CD8-positive, alpha-beta memory T cell (primary cell): ENCODE data around the gene ZXDC. TPM values are rescaled to one million over a fixed set of nuclear protein-coding genes. Genes with fewer than 3 reads are reported as not detected.
A peak's percentile ranks its signal among the peaks of the same experiment; 100 is the strongest.

ENCODE experiments used
- CTCF ChIA-PET: fragments of 350-600 bp; sonication (Branson Sonifier 250); formaldehyde crosslinking; loops from one replicate; lab custom pipeline; 2021; ENCODE audit warnings: antibody characterized with exemption; lab: Charles Lee
- POLR2A ChIA-PET: fragments of 350-600 bp; sonication (Branson Sonifier 250); formaldehyde crosslinking; loops from one replicate; lab custom pipeline; 2021; ENCODE audit warnings: antibody characterized with exemption; lab: Charles Lee
- DNase-seq, 5 donors: peaks; one replicate each; pipeline versions ENCODE4 v3.0.0 to v3.0.0-alpha.2; 2020 to 2022; ENCODE audit warnings: mixed read lengths in 1 of 5
- H3K27ac ChIP-seq: one replicate; pipeline ENCODE4 v1.7.0; 2013; ENCODE audit warnings: low read depth, mild to moderate bottlenecking, low read length, moderate library complexity
- H3K27me3 ChIP-seq: 2 replicates; pipeline ENCODE4 v1.7.0; 2013; ENCODE audit warnings: low read length, mild to moderate bottlenecking; ENCODE audit not compliant: insufficient read depth, poor library complexity, severe bottlenecking
- H3K36me3 ChIP-seq: 2 replicates; pipeline ENCODE4 v1.7.0; 2013; ENCODE audit warnings: mild to moderate bottlenecking, low read length, moderate library complexity; ENCODE audit not compliant: insufficient read depth
- H3K4me1 ChIP-seq: 2 replicates; pipeline ENCODE4 v1.7.0; 2013; ENCODE audit warnings: mild to moderate bottlenecking, low read length, moderate library complexity; ENCODE audit not compliant: insufficient read depth
- H3K4me3 ChIP-seq: 2 replicates; pipeline ENCODE4 v1.7.0; 2013; ENCODE audit warnings: mild to moderate bottlenecking, low read length
- H3K9me3 ChIP-seq: 2 replicates; pipeline ENCODE4 v1.7.0; 2013; ENCODE audit warnings: mild to moderate bottlenecking, low read length
- H3K27ac Mint-ChIP-seq, 8 donors: one replicate each; pipeline ENCODE4 v1.8.0; 2020 to 2021; ENCODE audit warnings: mixed read lengths in 8 of 8, mild to moderate bottlenecking in 6 of 8, inconsistent platforms in 3 of 8, moderate library complexity in 3 of 8
- H3K27me3 Mint-ChIP-seq, 2 donors: one replicate each; pipeline ENCODE4 v1.8.0; 2020 to 2021; ENCODE audit warnings: mixed read lengths in 2 of 2, mild to moderate bottlenecking in 1 of 2, moderate library complexity in 1 of 2
- H3K36me3 Mint-ChIP-seq, 3 donors: one replicate each; pipeline ENCODE4 v1.8.0; 2020 to 2021; ENCODE audit warnings: mixed read lengths in 3 of 3, inconsistent platforms in 1 of 3, mild to moderate bottlenecking in 1 of 3
- H3K4me1 Mint-ChIP-seq, 3 donors: one replicate each; pipeline ENCODE4 v1.8.0; 2020 to 2021; ENCODE audit warnings: mixed read lengths in 3 of 3, inconsistent platforms in 1 of 3, mild to moderate bottlenecking in 1 of 3
- H3K4me3 Mint-ChIP-seq, 7 donors: one replicate each; pipeline ENCODE4 v1.8.0; 2020 to 2021; ENCODE audit warnings: mixed read lengths in 7 of 7, mild to moderate bottlenecking in 6 of 7, moderate library complexity in 4 of 7, inconsistent platforms in 2 of 7
- H3K9me3 Mint-ChIP-seq, 5 donors: one replicate each; pipeline ENCODE4 v1.8.0; 2020 to 2022; ENCODE audit warnings: mixed read lengths in 5 of 5, mild to moderate bottlenecking in 3 of 5, moderate library complexity in 2 of 5, inconsistent platforms in 1 of 5
- polyA plus RNA-seq: library from polyadenylated mRNA; unstranded; fragments of 300-500 nt; fragmentation: Illumina TruSeq; gene quantifications from one replicate; pipeline ENCODE4 v1.2.3, GENCODE V29; 2021
- total RNA-seq, 2 experiments: library from RNA; stranded (reverse); gene quantifications; one replicate each; pipeline ENCODE4 v1.2.3, GENCODE V29; 2021

Gene ZXDC
- total and polyA plus RNA-seq, 3 experiments from 2014 or later = 24.2 to 25.0 (median 24.6) TPM

DNA sequence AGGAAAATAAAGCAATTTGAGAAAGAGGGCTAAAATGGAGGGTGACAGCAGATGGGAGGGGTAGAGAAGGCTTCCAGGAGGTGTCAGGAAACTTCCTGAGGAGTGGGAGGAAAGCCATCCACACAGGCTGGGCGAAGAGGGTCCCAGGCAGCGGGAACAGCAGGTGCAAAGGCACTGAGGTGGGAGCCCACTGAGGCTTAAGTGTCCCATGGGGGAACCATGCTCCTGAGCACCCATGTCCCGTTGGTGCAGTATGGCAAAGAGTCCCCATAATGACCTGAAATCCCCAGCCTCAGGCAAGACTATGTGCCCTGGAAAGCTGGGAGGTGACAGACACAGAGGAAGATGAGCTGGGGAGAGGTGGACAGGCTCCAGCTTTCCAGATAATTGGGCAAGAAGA, 50.9 kb downstream of the ZXDC start:
- CTCF ChIA-PET = no interaction called here
- Mint-ChIP-seq H3K4me1 (no peaks in the 10 kb centered on the region), H3K36me3 (peaks cover 2 to 14% (median 9%) of the 10 kb centered on the region in 3 donors), H3K4me3 (no peak overlapping the region), H3K27ac (no peak overlapping the region), H3K27me3 (no peaks in the 10 kb centered on the region), H3K9me3 (peaks cover 9 to 22% (median 13%) of the 10 kb centered on the region in 5 donors)
- H3K9me3 ChIP-seq = no peaks in the 10 kb centered on the region
- no peaks in the 10 kb centered on the region for H3K4me1 ChIP-seq
- no peaks in the 10 kb centered on the region for H3K36me3 ChIP-seq
- no peaks in the 10 kb centered on the region for H3K27me3 ChIP-seq
- H3K27ac ChIP-seq = no peak overlapping the region
- POLR2A ChIA-PET = no interaction called here
- no peak overlapping the region for H3K4me3 ChIP-seq
- no peak for DNase-seq

GRCh38 chr3:126424039-126424717, 51.5 kb downstream of the ZXDC start:
- Histone ChIP-seq H3K9me3 (no peaks in the 10 kb centered on the region), H3K4me3 (no peak overlapping the region), H3K27ac (no peak overlapping the region), H3K36me3 (no peaks in the 10 kb centered on the region), H3K4me1 (no peaks in the 10 kb centered on the region), H3K27me3 (no peaks in the 10 kb centered on the region)
- H3K27ac Mint-ChIP-seq = no peak overlapping the region
- peaks cover 2 to 14% (median 9%) of the 10 kb centered on the region in 3 donors for H3K36me3 Mint-ChIP-seq
- no peaks in the 10 kb centered on the region for H3K4me1 Mint-ChIP-seq
- CTCF ChIA-PET = no interaction called here
- peaks cover 9 to 22% (median 13%) of the 10 kb centered on the region in 5 donors for H3K9me3 Mint-ChIP-seq
- DNase-seq = no peak
- no peaks in the 10 kb centered on the region for H3K27me3 Mint-ChIP-seq
- POLR2A ChIA-PET = no interaction called here
- no peak overlapping the region for H3K4me3 Mint-ChIP-seq

GRCh38 chr3:126423191-126424038, 52.3 kb downstream of the ZXDC start:
- Mint-ChIP-seq H3K4me3 (no peak overlapping the region), H3K27ac (no peak overlapping the region), H3K36me3 (peaks cover 2 to 14% (median 9%) of the 10 kb centered on the region in 3 donors), H3K27me3 (no peaks in the 10 kb centered on the region), H3K4me1 (no peaks in the 10 kb centered on the region), H3K9me3 (peaks cover 9 to 22% (median 13%) of the 10 kb centered on the region in 5 donors)
- Histone ChIP-seq H3K4me3 (no peak overlapping the region), H3K36me3 (no peaks in the 10 kb centered on the region), H3K27me3 (no peaks in the 10 kb centered on the region), H3K4me1 (no peaks in the 10 kb centered on the region), H3K27ac (no peak overlapping the region), H3K9me3 (no peaks in the 10 kb centered on the region)
- POLR2A ChIA-PET = interaction anchor here (0.6 kb wide), 1 partner anchor 35 kb away, joined by 3 read pairs; no protein-coding TSS in a partner anchor
- CTCF ChIA-PET = no interaction called here
- no peak for DNase-seq

GRCh38 chr3:126422571-126423091, 53.1 kb downstream of the ZXDC start:
- no peak for DNase-seq
- H3K9me3 Mint-ChIP-seq = peaks cover 9 to 18% (median 13%) of the 10 kb centered on the region in 5 donors
- H3K27me3 Mint-ChIP-seq = no peaks in the 10 kb centered on the region
- no peaks in the 10 kb centered on the region for H3K4me1 ChIP-seq
- peaks cover 2 to 14% (median 9%) of the 10 kb centered on the region in 3 donors for H3K36me3 Mint-ChIP-seq
- ChIA-PET POLR2A (interaction anchor here (0.6 kb wide), 1 partner anchor 36 kb away, joined by 3 read pairs; no protein-coding TSS in a partner anchor), CTCF (no interaction called here)
- no peak overlapping the region for H3K27ac Mint-ChIP-seq
- H3K36me3 ChIP-seq = no peaks in the 10 kb centered on the region
- H3K4me3 ChIP-seq = no peak overlapping the region
- H3K4me1 Mint-ChIP-seq = no peaks in the 10 kb centered on the region
- no peaks in the 10 kb centered on the region for H3K27me3 ChIP-seq
- H3K4me3 Mint-ChIP-seq = no peak overlapping the region
- H3K27ac ChIP-seq = no peak overlapping the region
- H3K9me3 ChIP-seq = no peaks in the 10 kb centered on the region

DNA sequence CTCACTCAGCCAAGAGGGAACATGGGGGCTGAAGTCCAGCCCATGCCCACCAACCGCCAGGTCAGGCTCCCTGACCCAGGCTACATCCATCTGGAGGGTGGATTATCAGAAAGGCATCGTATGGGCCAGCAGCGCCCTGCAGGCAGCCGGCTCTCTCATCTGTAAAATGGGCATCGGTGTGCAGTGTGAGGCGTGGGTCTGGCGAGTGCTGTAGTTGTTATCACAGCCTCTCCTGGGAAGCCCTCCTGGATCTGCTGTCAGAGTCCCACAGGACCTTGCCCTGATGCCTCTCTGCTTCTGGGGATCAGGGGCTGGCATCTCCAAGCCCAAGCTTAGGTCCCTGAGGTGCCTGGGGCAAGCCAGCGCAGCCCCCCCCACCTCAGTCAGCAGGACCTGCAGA, 53.6 kb downstream of the ZXDC start:
- POLR2A ChIA-PET = no interaction called here
- CTCF ChIA-PET = no interaction called here
- no peak overlapping the region for H3K4me3 ChIP-seq
- H3K27ac ChIP-seq = no peak overlapping the region
- no peak for DNase-seq
- H3K27me3 ChIP-seq = no peaks in the 10 kb centered on the region
- Mint-ChIP-seq H3K27ac (no peak overlapping the region), H3K9me3 (peaks cover 8 to 17% (median 13%) of the 10 kb centered on the region in 5 donors), H3K4me1 (no peaks in the 10 kb centered on the region), H3K27me3 (peaks cover 3% of the 10 kb centered on the region in 2 donors), H3K36me3 (peaks cover 2 to 14% (median 8%) of the 10 kb centered on the region in 3 donors), H3K4me3 (no peak overlapping the region)
- no peaks in the 10 kb centered on the region for H3K4me1 ChIP-seq
- no peaks in the 10 kb centered on the region for H3K9me3 ChIP-seq
- no peaks in the 10 kb centered on the region for H3K36me3 ChIP-seq

DNA sequence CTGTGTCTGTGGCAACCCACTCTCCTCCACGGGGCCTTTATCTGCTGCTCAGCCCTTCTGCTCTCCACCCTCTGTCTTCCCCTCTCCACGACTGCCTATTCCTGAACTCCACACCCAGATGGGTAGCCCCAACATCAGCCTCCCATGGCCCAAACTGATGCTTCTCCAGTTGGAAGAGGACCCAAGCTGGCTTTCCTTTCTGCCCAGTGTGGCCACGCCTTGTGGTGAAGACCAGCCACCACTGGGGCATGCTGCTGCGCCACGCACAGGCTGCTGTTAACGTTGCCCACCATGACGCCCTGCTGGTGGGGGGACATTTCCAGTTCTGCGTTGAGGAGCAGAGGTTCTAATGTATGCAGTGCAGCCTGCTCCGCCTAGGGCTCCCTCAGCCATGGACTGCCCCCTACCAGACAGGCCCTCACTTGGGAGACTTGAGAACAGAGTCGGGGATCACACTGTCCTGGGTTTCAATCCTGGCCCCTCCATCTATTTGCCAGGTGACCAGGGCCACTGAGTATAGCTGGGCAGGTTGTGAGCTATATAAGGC, 54.0 kb downstream of the ZXDC start:
- H3K36me3 Mint-ChIP-seq = peaks cover 2 to 14% (median 8%) of the 10 kb centered on the region in 3 donors
- peak overlapping the region in 1 of 8 donors; percentile 87 for H3K27ac Mint-ChIP-seq
- peaks cover 6 to 7% of the 10 kb centered on the region in 2 donors for H3K27me3 Mint-ChIP-seq
- no peaks in the 10 kb centered on the region for H3K4me1 ChIP-seq
- ChIA-PET CTCF (no interaction called here), POLR2A (no interaction called here)
- H3K9me3 ChIP-seq = no peaks in the 10 kb centered on the region
- H3K4me1 Mint-ChIP-seq = no peaks in the 10 kb centered on the region
- H3K36me3 ChIP-seq = no peaks in the 10 kb centered on the region
- no peak for DNase-seq
- H3K27me3 ChIP-seq = no peaks in the 10 kb centered on the region
- H3K27ac ChIP-seq = no peak overlapping the region
- H3K4me3 Mint-ChIP-seq = no peak overlapping the region
- no peak overlapping the region for H3K4me3 ChIP-seq
- H3K9me3 Mint-ChIP-seq = peaks cover 7 to 17% (median 9%) of the 10 kb centered on the region in 5 donors

DNA sequence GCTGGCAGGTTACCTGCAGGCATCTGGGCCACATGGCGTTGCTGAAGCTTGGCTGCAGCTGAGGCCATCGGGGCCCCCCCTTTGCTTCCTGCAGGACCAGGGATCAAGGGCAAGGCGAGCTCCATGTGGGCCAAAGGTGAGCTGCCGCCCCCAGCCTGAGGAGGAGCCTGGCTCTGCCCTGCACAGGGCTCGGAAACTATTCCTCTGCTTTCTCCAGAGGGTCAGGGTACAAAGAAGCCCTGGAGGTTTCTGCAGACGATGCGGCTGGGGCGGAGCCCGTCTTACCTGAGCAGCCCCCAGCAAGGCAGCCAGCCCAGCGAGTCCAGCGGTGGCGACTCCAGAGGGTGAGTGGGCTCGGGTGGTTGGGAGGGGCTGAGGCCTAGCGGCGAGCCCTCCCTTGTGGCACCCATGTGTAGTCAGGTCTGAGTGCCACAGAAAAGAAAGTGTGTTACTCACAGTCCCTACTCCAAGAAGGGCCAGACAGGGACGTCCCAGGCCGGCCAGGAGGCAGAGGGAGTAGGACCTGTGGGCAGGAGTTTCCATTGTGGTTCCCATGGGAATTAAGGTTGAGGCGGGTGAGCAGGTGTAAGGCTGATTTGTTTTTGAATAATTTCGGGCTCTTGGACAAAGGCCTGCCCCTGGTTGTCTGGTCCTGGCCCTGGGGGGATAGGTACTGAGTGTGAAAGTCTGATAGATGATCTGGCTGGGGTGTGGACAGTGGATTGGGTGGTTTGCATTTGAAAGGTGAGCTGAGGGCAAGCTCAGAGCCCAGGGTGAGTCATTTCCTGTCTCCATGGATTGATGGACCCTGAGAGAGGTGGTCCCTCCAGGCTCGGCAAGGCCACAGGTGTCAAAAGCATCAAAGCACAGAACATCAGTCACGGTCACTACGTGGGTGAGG, 55.6 kb downstream of the ZXDC start:
- no peaks in the 10 kb centered on the region for H3K27me3 ChIP-seq
- H3K27ac ChIP-seq = no peak overlapping the region
- Mint-ChIP-seq H3K27ac (peak overlapping the region in 1 of 8 donors; percentile 92), H3K36me3 (peaks cover 0 to 7% (median 2%) of the 10 kb centered on the region in 3 donors), H3K4me3 (peak overlapping the region in 1 of 7 donors; percentile 48), H3K9me3 (peaks cover 0 to 6% (median 0%) of the 10 kb centered on the region in 5 donors), H3K27me3 (peaks cover 10 to 18% of the 10 kb centered on the region in 2 donors), H3K4me1 (no peaks in the 10 kb centered on the region)
- H3K9me3 ChIP-seq = no peaks in the 10 kb centered on the region
- ChIA-PET CTCF (no interaction called here), POLR2A (no interaction called here)
- DNase-seq = no peak
- no peaks in the 10 kb centered on the region for H3K4me1 ChIP-seq
- H3K36me3 ChIP-seq = no peaks in the 10 kb centered on the region
- no peak overlapping the region for H3K4me3 ChIP-seq
